NCI-H2081 (cell line): ENCODE results near the gene MPP1.
"Not testable (repeated sequence)": the region's sequence is repeated elsewhere in the genome, so short reads cannot be mapped to it uniquely, and the experiment has no call there.

ENCODE experiments used
- DNase-seq, 2 experiments: peaks; one replicate each; lab custom pipeline; 2025; lab: John Stamatoyannopoulos, UW

MPP1 gene

DNA sequence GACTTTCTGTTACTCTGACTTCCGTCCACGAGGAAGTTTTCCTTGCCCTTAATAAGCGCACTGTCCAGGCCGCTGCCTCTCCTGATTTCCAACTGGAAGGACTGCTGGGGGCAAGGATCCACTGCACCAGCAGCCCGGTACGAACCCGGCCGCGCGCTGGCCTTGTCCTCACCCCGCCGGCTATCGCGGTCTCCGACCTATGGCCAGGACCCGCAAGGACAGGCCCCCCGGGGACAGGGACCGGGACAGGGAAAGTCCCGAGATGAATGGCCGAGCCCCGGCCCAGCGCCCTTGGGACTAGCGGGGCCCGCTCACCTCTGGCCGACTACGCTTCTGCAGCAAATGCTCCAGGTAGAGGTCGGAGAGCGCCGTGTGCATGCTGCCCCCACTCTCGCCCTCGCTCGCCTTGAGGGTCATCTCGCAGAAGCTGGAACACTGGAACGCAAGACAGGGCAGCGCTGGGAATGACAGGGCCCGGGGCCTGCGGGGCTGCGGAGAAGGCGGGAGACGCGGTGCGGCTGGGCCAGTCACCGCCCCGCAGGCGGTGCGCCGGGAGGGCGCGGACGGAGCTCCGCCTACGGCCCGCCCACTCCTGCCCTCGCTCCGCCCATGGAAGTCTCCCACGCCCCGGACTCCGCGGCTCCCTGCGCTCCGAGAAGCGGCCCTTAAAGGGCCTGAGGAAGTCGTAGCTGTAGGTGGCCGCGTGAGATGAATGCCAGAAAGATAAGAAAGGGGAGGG lies at the start of gene MPP1:
Gene MPP1, minus strand, starts transcription at position 529 of the 739 bp plus-strand sequence. Its CDS starts 112 bp downstream, at position 417.
- peak; percentile 7 to 20 for DNase-seq

DNA sequence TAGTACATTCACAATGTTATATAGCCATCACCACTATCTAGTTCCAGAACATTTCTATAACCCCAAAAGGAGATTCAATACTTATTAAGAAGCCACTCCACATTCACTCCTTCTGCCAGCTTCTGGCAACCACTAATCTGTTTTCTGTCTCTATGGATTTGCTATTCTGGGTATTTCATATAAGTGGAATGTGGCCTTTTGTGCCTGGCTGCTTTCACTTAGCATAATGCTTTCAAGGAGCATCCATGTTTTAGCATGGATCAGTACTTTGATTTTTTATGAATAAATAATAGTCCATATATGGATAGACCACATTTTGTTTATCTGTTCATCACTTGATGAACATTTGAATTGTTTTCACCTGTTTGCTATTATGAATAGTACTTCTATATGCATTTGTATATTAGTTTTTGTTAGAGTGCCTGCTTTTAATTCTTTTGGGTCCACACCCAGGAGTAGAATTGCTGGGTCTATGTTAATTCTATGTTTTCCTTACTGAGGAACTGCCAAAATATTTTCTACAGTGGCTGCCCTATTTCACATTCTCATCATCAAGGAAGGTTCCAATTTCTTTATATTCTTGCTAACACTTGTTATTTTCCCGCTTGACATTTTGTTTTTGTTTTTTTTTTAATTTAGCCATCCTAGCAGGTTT lies 45.8 kb upstream of the MPP1 start:
- no peak for DNase-seq

- DNase-seq = peak; percentile 3 to 20
These were observed 35.6 kb upstream of the MPP1 start for GRCh38 chrX:154840856-154841255.

DNA sequence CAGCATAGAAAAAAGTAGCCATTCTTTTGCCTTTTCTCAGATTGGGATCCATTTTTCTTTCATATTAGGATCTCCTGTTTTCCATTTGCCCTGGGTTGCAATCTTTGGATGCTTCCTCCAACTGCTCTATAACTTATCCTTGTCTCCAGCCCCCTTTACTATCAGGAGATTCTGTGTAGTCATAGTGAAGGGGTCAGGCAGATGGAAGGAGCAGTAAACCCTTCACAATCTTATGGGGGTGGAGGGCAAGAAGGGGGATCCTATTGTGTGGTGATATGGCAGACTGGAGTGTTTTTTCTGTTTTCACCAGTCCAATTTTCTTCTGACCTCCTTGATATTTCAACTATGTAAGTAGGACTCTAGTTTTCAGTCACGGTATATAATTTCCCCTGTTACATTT lies 30.9 kb upstream of the MPP1 start:
- no peak for DNase-seq

- no peak for DNase-seq
These were observed 29.3 kb upstream of the MPP1 start, which contains the start of gene SMIM9 for GRCh38 chrX:154834562-154834961. Gene SMIM9 (minus strand): TSS chrX:154834662. CDS start chrX:154830856, 3,806 bp downstream.

DNA sequence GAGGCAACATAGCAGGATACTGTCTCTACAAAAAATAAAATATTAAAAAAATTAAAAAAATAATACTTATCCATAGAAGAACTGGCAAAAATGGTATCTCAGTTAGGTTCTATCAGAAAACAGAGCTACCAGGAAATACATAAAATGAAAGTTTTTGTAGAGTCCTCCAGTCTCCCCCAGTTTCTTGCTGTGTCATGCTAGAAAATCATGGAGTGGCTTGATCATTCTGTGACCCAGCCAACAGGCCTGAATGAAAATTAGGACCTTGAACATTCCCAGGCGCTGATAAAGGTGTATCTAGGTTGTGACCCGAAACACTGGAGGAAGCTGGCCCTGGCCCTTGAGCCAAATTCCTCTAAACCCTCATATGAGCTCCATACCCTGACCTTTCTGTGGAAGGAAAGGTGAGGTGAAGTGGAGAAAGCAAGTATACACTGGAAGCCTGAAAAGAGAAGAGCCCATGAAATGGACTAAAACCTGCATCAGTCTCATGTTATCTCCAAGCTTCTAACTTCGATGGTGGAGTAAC lies 28.5 kb upstream of the MPP1 start:
- no peak for DNase-seq

DNA sequence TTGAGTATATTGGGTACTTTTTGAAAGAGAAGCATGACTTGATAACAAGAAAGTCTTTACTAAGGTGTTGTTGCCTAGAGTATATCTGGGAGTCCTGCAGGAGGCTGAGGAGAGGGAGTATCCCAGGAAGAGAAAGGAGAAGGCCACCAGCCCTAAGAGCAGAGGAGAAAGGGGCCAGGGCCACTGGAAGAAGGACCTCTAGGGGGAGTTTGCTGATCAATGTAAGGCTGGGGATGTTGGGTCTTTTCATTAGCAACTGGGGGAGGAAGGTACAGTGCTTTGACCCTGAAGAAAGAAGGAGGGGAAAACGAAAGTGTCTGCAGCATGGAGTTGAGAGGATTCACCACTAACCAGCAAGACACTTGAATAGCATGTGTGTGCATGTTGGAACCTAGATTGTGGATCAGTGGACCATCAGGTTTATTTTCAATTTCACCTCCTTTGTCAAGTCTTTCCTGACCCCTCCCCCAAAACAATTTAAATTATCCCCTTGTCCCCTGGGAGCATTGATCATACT lies 24.7 kb upstream of the MPP1 start:
- no peak for DNase-seq

GRCh38 chrX:154829134-154829533 lies 23.8 kb upstream of the MPP1 start:
- no peak for DNase-seq

DNA sequence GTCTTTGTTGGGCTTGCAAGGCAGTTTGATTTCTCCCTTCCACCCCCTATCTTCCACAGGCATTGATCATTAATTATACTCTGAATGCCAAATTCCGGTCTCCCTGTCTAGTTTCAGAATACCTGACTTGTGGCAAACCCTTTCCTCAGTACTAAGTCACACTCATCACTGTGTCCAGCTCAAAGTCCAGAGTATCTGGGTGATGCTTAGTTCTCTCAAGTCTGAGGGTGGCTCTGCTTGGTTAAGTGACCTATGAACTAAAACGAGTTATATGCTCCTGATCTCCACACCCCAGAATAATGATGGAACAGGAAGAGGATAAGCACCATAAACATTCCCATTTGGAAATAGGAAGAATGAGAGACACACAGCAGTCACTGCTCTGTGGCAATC lies 22.7 kb upstream of the MPP1 start:
- DNase-seq = no peak

DNA sequence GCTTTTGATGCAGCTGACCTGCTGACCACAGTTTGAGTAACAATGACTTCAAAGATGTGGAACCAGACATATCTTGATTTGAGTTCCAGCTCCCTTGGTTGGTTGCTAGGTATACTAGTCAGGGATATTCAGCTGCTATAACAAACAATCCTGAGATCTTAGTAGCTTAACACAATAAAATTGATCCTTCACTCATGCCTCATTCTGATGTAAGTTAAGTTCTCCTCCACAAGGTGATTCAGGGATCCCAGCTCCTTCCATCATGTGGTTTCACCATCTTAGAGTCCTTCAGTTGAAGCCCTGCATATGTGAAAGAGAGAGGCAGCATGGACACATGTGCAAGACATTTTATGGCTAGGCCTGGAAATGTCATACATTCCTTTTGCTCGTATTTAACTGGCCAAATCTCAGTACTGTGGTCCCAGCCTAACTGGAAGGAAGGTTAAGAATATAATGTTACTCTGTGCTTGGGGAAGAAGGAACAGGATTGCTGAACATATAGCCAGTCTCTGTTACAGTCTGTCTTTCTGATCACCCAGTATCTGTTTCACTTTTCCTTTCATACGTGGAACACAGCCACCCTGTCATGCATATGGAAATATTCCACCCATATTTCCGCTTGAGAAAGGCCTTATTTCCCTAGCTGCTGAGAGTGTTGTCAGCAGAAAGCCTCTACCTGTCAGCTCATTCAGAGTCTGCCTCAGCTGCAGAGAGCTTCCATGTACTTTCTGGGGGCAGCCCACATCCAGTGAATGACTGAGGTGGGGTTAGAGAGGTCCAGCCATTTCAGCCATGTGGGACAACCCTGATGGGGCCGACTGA lies 22.1 kb upstream of the MPP1 start:
- no peak for DNase-seq

DNA sequence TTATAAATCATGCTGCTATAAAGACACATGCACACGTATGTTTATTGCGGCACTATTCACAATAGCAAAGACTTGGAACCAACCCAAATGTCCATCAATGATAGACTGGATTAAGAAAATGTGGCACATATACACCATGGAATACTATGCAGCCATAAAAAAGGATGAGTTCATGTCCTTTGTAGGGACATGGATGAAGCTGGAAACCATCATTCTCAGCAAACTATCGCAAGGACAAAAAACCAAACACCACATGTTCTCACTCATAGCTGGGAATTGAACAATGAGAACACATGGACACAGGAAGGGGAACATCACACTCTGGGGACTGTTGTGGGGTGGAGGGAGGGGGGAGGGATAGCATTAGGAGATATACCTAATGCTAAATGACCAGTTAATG lies 20.3 kb upstream of the MPP1 start:
- DNase-seq = not testable (repeated sequence)

GRCh38 chrX:154824638-154825037 lies 19.4 kb upstream of the MPP1 start:
- DNase-seq = no peak

DNA sequence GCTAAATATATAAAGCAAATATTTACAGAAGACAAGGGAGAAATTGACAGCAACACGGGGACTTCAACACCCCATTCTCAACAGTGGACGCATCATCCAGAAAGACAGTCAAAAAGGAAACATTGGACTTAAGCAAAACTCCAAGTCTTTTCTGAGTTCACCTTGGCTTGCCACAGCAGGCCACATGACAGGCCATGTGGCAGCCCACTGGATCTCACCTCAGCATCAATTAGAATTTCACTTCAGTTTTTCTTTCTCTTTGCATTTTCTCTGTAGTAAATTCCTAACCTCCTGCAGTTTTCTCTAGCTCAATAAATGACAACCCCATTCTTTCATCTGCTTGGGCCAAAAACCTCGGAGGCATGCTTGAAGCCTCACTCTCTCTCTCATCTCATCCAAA lies 16.7 kb upstream of the MPP1 start:
- DNase-seq = no peak

- no peak for DNase-seq
These were observed 16.2 kb upstream of the MPP1 start for GRCh38 chrX:154821523-154821922.

- no peak for DNase-seq
These were observed 14.6 kb upstream of the MPP1 start for GRCh38 chrX:154819771-154820341.

DNA sequence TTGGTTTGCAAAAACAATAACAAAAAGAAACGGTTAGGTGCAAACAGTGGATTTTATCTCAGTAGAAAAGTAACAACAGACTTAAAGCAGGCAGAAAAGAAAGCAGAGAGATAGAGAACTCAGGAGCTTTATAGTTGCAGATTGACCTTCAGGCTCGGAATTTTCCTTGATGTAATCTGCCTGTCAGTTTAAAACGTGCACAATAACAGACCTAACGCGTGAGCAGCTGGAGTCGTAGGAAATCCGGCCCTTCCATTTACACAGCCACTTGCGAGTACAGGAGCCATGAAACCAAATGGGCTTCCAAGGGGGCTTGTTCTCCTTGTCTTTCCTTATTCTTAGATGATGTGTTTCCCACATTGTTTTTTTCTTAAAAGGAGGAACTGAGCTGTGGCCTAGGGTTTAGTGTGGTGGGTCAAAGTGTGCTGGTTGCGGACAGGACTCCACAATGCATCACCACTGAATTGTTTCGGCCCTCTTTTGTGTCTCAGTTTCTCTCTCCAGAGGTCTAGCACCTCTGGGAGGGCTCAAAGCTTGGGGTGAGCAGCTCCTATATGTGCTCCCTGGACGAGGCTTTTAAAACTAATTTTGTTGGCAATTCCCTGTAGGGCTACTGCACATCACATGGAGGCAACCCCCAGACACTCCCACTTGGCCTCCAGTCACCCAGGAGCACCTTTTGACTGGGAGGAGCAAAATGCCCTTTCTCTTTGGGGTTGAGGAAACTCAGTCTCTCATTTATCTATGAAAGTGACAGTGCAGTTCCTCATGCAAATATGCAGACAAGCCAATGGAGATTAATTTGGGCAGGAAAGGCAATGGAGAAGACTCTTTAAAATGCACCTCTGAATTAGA lies 13.9 kb upstream of the MPP1 start:
- no peak for DNase-seq

- DNase-seq = not testable (repeated sequence)
These were observed 11.8 kb upstream of the MPP1 start for GRCh38 chrX:154817048-154817618.

GRCh38 chrX:154816326-154816898 lies 11.1 kb upstream of the MPP1 start:
- not testable (repeated sequence) for DNase-seq

DNA sequence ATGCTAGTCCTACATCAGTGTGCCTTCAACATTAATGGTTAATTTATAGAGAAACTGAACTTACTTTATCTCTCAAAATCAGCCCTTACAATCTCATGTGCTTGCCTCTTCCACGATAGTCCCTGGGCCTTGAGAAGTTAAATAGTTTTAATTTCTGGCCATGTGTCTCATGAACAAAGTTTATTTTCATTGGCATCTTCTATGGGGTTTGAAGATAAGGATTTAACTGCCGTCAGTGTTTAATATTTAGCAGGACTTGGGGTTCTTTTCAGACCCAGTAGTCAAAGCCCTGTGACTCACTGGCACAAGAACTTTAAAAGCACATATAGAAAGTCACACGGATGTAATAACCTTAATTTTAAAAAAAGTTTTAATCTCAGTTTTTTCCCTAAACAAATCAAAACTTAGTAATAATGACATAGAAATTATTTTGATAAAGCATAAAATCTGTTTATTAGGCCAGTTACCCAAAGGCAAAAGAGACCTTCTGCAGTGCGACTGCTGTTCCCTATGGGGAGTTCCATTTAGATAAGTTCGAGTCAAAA lies 10.1 kb upstream of the MPP1 start:
- DNase-seq = no peak

GRCh38 chrX:154813801-154814200 lies 8.5 kb upstream of the MPP1 start:
- DNase-seq = no peak
